ENCODE measurements around the gene TMEM204. TPM values are rescaled to one million over a fixed set of nuclear protein-coding genes. Genes with fewer than 3 reads are reported as not detected.

The TMEM204 gene
- total RNA-seq, 4 donors from 2014 or later, result 14.1 to 87.6 (median 24.6) TPM

DNA sequence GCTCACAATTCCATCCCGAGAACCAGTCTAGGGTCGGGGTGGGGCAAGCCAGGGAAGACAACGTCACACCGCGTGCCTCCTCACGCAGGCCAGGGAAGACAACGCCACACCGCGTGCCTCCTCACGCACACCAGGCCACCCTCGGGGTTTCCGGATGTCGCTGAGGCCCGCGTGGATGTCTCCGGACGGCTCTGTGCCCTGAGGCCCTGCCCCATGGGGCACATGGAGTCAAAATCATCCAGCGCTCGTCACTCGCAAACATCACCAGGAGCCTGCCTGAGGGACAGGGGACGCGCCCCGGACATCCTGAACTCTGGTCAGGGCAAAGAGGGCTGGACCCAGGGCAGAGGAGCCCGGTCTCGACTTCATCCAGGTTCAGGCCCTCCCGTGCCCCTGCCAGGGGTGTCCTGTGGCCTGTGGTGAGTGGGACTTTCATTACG lies 3.7 kb downstream of the TMEM204 start:
- TF ChIP-seq CTCF (IDR thresholded peaks at IDR 0.05; ENCODE audit: low read depth), result no peak

DNA sequence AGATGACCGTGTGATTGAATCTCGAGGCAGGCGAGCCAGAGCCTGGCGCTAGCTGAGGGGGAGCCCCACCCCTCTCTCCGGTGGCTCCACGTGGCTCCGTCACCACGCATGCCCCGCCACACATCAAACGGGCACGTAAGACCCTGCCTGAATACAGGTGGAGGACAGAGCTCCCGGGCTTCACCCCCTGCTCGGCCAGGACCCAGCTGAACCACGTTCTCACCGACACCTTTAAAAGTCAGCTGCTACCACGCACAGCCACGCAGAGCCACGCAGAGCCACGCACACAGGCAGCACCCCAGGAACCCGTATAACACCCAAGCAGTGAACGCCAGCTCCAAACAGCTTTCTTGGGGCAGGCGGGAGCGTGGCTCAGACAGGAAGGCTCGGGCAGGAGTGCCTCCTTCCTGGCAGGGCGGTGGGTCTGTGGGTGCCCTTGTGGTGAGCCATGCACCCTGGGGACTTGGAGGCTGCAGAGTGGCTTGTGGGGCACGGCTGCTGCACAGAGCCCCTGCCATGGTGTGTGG lies 4.4 kb downstream of the TMEM204 start:
- no peak for TF ChIP-seq CTCF (IDR thresholded peaks at IDR 0.05; ENCODE audit: low read depth)

DNA sequence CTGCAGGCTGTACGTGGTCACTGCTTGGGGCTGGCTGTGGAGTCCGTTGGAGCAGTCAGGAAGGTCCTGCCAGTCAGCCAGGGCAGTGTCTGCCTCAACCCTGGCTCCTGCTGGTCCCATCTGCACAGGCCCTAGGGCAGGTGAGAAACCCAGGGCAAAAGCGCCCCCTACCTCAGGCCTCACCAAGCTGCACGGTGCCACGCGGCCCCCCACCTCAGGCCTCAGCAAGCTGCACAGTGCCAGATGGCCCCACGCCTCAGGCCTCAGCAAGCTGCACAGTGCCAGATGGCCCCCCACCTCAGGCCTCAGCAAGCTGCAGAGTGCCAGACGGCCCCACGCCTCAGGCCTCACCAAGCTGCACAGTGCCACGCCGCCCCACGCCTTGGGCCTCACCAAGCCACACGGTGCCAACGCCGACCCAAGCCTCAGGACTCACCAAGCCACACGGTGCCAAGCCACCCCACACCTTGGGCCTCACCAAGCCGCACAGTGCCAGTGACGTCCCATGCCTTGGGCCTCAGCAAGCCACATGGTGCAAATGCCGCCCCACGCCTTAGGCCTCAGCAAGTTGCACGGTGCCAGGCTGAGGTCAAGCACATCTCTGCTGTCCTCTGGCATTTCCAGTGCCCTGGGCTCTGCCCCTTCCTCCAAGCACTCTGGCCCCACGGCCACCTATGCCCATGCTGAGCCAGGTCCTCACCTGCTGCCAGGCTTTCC lies 5.5 kb downstream of the TMEM204 start:
- TF ChIP-seq CTCF (IDR thresholded peaks at IDR 0.05; ENCODE audit: low read depth), result no peak

GRCh38 chr16:1539720-1540555 lies 6.5 kb downstream of the TMEM204 start:
- no peak for TF ChIP-seq CTCF (IDR thresholded peaks at IDR 0.05; ENCODE audit: low read depth)

DNA sequence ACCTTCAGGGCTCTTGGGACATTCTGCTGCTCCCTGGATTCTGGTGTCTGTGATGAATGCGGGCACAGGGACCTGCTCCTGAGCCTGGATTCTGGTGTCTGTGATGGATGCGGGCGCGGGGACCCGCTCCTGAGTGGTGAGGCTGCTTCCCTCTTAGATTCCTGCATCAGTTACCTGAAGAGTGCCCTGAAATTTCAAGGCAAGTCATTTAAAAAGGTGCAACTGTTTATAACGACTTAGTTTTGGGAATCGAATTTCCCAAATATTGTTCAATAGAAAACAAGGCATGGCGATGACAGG lies 7.0 kb downstream of the TMEM204 start:
- TF ChIP-seq CTCF (IDR thresholded peaks at IDR 0.05; ENCODE audit: low read depth), result no peak

DNA sequence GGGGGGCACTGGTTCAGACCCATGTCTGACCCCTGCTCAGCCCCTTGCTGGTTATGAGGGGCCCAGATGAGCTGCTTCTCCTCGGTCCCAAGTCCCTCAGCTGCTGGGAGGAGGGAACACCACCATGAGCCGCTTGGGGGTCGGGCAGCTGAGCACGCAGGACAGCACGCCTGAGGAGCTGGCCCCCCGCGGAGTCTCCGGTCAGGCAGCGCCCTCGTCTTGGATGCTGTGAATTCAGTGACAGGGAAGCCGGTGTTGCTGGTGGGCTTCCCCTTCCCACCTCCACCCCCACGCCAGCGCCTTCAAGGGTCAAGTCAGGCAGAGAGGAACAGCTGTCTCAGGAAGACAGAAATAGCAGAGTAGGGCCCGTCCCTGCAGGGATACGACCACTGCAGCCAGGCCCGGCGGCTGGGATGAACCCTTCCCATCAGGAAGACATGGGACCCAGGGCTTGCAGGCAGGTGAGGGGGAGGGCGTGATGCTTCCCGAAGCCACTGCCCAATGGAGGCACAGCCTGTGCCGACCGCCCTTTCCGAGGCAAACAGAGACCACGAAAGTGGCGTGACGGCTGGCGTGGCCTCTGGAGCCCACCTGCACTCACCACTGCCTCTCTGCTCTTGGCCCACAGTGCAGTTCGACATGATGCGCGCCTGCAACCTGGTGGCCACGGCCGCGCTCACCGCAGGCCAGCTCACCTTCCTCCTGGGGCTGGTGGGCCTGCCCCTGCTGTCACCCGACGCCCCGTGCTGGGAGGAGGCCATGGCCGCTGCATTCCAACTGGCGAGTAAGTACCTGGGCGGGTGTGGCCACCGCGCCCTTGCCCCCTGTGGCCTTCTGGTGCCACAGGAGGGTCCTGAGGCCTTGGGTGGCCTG lies 8.1 kb downstream of the TMEM204 start:
- TF ChIP-seq CTCF (IDR thresholded peaks at IDR 0.05; ENCODE audit: low read depth), result no peak

Measured in subcutaneous adipose tissue (tissue), 4 donors.